PFSK-1 (cell line): ENCODE data around the gene GRK4.

ENCODE experiments used
- FOXP2 ChIP-seq: optimal IDR thresholded peaks from 2 replicates; pipeline ENCODE3; 2011; ENCODE audit warnings: borderline replicate concordance, control low read depth, inconsistent platforms; ENCODE audit not compliant: insufficient read depth; ENCODE audit errors: extremely low read length, extremely low read depth
- POLR2AphosphoS5 ChIP-seq: IDR thresholded peaks from 2 replicates; pipeline ENCODE4 v1.6.1; 2012; ENCODE audit warnings: low read depth, mild to moderate bottlenecking, control low read depth, low read length, moderate library complexity
- SIN3A ChIP-seq: IDR thresholded peaks from 2 replicates; pipeline ENCODE4 v1.6.1; 2012; ENCODE audit warnings: mild to moderate bottlenecking, low read length, moderate library complexity, borderline replicate concordance; ENCODE audit not compliant: insufficient read depth
- TAF1 ChIP-seq: IDR thresholded peaks from 2 replicates; pipeline ENCODE4 v1.6.1; 2012; ENCODE audit warnings: low read length, control low read depth, borderline replicate concordance; ENCODE audit not compliant: insufficient read depth
- TF ChIP-seq, protein P1 (sequence below), 2 experiments: IDR thresholded peaks; 2 replicates each; pipeline versions ENCODE4 v1.6.1 to v1.8.0; 2011 to 2012; ENCODE audit warnings: low read depth in 2 of 2, low read length in 2 of 2, control low read depth in 1 of 2, inconsistent platforms in 1 of 2, mild to moderate bottlenecking in 1 of 2, moderate library complexity in 1 of 2; ENCODE audit not compliant: insufficient read depth in 1 of 2

DNA sequence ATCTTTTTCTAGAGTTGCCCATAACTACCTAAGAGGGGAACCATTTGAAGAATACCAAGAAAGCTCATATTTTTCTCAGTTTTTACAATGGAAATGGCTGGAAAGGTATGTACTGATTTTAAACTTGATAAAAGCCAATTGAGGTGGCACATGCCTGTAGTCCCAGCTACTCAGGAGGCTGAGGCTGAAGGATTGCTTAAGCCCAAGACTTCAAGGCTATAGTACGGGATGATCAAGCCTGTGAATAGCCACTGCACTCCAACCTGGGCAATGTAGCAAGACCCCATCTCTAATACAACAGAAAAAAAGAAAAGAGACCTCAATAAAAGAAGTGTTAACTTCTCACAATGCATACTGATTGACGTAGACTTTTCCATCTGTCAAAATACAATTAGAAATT, 44.4 kb downstream of the GRK4 start:
- TF ChIP-seq POLR2AphosphoS5: no peak
- no peak for TF ChIP-seq SIN3A
- TF ChIP-seq, protein P1, sequence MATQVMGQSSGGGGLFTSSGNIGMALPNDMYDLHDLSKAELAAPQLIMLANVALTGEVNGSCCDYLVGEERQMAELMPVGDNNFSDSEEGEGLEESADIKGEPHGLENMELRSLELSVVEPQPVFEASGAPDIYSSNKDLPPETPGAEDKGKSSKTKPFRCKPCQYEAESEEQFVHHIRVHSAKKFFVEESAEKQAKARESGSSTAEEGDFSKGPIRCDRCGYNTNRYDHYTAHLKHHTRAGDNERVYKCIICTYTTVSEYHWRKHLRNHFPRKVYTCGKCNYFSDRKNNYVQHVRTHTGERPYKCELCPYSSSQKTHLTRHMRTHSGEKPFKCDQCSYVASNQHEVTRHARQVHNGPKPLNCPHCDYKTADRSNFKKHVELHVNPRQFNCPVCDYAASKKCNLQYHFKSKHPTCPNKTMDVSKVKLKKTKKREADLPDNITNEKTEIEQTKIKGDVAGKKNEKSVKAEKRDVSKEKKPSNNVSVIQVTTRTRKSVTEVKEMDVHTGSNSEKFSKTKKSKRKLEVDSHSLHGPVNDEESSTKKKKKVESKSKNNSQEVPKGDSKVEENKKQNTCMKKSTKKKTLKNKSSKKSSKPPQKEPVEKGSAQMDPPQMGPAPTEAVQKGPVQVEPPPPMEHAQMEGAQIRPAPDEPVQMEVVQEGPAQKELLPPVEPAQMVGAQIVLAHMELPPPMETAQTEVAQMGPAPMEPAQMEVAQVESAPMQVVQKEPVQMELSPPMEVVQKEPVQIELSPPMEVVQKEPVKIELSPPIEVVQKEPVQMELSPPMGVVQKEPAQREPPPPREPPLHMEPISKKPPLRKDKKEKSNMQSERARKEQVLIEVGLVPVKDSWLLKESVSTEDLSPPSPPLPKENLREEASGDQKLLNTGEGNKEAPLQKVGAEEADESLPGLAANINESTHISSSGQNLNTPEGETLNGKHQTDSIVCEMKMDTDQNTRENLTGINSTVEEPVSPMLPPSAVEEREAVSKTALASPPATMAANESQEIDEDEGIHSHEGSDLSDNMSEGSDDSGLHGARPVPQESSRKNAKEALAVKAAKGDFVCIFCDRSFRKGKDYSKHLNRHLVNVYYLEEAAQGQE (IDR thresholded peaks at IDR 0.05; ENCODE audit: insufficient read depth in 1 of 2, low read depth in 2 of 2, low read length in 2 of 2): no peak
- TF ChIP-seq TAF1: no peak
- no peak for TF ChIP-seq FOXP2
